Stimulated activated CD4-positive, alpha-beta T cell treated with anti-CD3 and anti-CD28 coated beads, Interleukin-2, amount 100 ng/mL, for 48 hours (primary cell): ENCODE measurements around the gene GARNL3.

Experiments
- DNase-seq, 2 donors: peaks; one replicate each; pipeline ENCODE4 v3.0.0-alpha.2; 2020

GARNL3 gene

DNA sequence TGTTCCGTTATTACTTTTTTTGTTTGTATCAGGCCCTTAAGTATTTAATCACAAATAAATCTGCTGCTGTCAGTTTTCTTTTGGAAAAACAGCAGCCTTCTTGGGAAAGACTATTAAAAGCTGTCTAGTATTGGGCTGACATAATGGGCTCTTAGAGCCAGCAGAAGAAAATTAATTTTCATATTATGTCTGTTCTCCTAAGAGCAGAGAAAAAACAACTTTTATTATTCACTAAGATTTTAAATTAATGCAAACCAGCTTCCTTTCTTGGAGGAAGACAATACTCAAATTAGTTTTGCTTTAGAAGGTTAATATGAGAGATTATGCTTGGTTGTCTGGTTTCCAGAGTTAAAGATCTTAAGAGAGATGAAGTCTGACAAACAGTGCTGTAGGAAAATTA, 30.6 kb upstream of the GARNL3 start:
- DNase-seq, result no peak

- DNase-seq, result no peak
Observed at GRCh38 chr9:127237801-127238200, 26.8 kb upstream of the GARNL3 start.

DNA sequence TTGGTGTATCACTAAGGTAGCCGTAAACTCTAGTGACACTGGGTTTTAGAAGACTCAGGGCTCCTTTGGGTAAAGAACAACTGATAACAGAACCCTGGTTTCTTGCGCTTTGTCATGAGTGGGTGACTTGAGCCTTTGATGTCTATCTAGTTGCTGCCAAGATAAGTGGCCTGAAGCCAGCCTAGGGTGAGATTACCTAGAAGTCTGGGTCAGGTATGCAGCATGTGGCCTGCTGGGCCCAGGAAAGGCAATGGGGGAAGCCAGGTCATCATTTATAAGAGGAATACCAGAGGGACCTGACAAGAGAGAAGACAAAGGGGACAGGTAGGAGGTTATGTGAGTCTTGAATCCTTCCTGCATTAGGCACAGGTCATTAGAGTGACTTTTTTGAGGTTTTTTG, 23.2 kb upstream of the GARNL3 start:
- DNase-seq, result no peak

GRCh38 chr9:127244609-127245601, 19.7 kb upstream of the GARNL3 start:
- DNase-seq, result peak; percentile 93 to 94

DNA sequence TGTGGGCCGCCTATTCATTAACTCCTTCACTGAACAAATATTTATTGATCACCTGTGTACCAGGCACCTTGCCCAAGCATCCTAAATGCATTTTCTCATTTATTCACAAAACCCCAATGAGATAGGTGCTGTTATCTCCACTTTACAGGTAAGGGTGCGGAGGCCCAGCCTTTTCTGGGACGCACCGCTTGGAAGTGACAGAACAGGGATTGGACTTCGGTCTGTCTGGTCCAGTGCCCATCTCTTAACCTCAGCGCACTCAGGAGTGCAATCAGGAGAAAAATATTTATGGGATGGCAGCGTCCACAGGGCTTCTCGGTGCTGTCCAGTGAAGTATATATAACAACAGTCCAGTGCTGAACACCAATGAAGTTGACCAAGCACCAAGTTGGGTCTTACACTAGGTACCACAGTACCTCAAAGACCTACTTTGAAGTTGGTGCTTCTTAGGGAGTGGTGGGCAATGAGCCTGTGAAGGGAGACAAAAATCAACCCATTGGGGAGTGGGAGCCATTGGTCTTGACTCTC, 18.9 kb upstream of the GARNL3 start:
- DNase-seq, result no peak

DNA sequence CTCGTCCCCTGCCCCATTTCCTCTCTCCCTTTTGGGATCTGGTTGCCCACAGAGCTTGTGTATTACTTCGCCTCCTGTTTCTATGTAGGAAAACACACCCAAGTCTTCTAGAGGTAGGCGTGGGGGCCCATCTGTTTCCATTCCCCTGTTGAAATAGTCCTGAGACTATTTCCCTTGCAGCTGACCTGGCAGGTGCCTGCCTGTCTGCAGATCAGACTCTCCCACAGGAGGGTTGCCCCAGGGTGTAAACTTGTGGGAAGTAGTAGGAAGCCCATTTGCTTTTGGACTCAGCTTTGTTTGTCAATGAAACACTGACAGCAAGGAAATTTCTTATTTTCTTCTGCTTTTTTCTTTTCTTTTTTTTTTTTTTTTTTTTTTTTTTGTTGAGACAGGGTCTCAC, 16.3 kb upstream of the GARNL3 start:
- no peak for DNase-seq

DNA sequence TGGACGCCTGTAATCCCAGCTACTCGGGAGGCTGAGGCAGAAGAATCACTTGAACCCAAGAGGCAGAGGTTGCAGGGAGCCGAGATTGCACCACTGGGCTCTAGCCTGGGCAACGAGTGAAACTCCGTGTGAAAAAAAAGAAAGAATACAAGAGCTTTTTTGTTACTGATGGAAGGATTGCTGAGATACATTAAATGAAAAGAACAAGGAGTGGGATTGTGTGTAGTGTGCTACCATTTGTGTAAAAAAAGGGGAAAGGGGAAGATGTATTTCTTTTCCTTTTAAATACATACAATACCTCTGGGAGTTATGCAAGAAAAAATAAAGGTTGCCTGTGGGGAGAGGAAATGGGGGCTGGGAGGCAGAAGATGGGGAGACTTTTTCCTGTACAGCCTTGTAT, 14.7 kb upstream of the GARNL3 start:
- DNase-seq, result no peak

- DNase-seq, result no peak
Observed at GRCh38 chr9:127250896-127251391, 13.6 kb upstream of the GARNL3 start.

DNA sequence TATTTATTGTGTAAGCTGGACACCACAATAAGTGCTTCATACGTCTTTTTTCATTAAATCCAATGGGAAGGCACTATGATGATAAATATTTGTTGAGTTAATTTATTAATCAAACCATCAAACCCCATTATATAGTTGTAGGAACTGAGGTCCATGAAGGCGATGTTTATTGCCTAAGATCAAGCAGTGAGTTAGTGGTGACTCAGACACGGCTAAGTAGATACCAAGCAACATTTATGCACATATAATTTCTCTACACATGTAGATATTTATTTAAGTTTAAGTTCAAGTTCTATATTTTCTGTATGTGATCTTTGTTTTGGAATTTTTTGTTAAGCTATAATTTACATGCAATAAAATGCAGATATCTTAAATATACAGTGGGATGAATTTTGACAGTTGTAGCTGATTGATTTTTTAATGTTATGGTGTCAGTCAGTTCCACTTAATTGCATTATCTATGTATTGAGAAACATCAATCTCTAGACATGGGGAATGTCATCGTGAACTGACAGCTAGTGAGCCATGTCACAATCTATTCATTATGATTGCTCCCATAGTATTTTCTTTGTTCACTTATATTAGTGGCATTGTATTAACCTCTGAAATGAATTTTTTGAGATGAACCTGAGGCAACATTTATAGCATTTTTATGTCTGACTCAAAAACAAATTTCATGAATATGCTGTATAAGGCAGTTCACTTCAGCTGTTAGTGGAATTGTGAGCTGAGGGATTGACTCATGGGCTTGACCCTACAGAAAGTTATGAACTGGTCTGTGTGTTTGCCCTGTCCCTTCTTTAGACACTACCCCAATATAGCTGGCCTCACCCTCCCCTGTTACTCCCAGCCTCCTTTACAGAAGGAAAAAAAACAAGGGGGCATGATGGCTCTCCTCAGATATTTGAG, 11.9 kb upstream of the GARNL3 start:
- DNase-seq, result no peak

DNA sequence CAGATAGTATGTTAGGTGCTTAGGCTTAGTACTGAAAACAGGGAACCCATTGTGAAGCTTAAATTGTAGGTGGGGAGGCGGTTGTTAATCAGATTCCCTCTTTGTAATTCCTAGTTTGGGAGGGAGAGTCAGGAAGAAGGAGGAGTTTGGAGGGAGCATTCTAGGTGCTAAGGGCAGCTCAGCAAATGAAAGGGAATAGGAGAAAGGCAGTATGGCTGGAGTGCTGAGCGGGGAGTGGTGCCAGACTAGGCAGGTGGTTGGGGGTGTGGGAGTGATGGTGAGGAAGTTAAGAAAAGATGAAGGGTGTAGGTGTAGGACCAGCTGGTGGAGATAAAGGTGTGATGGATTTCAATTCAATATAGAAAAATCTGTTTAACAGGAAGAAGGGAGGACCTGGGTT, 11.1 kb upstream of the GARNL3 start:
- DNase-seq, result no peak

- DNase-seq, result no peak
Observed at GRCh38 chr9:127255692-127256091, 8.9 kb upstream of the GARNL3 start.

- no peak for DNase-seq
Observed at GRCh38 chr9:127256324-127256723, 8.2 kb upstream of the GARNL3 start.

GRCh38 chr9:127258606-127259471, 5.7 kb upstream of the GARNL3 start:
- no peak for DNase-seq

DNA sequence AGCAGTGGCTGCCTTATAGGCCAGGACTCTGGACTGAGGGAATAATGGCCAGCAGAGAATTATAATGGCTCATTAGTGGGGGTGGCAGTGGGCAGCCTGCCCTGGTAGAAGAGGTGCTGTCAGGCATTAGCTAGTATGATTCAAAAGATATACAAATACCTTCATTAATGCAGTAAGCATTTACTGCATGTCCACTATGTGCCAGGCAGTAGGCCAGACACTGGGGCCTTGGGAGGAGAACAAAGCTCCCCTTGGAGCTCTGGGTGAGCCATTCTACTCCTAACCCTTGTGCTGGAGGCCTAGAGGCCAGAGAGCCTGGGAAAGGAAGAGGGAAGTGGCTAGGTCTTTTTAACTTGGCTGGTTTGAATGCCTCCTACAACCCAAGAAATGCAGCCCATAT, 2.0 kb upstream of the GARNL3 start:
- no peak for DNase-seq

GRCh38 chr9:127263237-127263636, 1.3 kb upstream of the GARNL3 start:
- no peak for DNase-seq

- no peak for DNase-seq
Observed at GRCh38 chr9:127263664-127264063, 910 bp upstream of the GARNL3 start.

DNA sequence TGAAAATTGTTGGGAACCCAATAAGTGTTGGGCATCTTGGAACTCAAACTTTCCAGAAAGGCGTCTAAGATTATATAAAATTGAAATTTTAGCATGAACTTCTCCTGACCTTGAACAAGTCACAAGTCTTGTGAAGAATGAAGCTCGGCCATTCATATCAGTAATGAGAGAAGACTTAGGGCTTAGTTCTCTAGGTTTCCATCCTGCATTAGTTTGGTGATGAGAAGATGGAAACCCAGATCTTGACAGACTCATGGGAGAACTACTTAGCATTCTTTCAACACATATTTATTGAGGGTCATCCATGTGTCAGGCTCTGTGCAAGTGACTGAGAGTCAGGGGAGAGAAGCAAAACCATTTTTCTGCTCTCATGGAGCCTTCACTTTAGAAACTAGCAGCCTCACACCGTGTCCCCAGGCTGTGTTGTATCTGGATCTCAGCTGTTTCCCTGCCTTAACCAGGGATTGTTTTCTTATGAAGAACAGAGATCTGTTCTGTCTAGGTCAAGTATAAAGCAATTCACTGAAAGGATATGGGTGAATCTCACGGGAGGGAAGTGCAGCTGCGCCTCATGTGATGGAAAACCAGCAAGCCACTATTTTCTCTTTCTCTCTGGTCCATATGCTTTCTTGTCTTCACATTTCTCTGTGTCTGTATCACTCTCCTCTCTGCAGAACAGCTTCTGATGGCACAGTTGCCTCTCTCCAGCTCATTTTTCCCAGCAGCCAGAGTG, 3.4 kb downstream of the GARNL3 start:
- DNase-seq, result no peak

DNA sequence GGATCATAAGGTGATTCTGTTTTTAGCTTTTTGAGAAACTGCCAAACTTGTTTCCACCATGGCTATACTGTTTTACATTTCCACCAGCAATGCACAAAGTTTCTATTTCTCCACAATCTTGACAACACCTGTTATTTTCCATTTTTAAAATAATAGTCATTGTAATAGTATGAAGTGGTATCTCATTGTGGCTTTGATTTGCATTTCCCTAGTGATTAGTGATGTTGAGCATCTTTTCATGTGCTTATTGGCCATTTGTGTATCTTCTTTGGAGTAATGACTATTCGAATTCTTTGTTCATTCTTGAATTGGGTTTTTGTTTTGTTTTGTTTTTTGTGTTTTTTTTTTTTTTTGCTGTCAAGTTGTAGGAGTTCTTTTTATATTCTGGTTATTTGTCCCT, 4.9 kb downstream of the GARNL3 start:
- no peak for DNase-seq

DNA sequence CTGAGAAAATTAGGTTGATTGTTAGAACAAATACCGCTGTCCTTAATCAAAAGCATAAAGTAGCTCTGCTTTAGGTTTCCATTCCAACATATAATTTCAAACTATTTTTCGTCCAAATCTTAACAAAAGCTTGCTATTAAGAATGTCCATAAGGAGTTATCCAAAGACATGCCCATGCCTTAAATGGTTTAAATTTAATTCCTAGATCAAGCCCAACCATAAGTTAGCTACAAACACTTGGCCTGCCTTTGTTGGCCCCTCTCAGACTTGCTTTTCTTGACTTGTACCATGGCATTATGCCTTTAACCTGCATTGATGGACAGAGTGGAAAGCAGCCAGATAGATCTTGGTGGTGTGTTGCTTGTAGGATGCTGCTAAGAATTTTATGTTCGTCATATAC, 8.8 kb downstream of the GARNL3 start:
- DNase-seq, result no peak

DNA sequence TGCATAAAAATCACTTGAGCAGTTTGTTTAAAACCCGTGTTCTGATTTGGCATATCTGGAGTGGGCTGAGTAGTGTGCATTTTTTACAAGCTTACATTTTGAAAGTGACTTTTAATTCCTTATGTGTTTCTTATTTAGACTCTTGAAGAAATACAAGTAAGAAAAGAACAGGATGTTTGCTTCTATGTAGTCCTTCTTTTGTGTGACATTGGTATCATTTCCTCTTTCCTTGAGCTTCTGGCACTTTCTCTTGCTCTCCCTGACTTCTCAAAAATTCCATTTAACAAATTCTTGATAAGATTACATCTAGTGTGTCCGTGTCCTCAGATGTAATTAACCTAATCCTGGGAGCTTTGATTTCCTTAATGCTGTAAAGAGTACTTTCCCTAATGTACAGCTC, 12.5 kb downstream of the GARNL3 start:
- DNase-seq, result no peak

GRCh38 chr9:127277770-127278169, 13.2 kb downstream of the GARNL3 start:
- no peak for DNase-seq

- DNase-seq, result no peak
Observed at GRCh38 chr9:127278372-127278771, 13.8 kb downstream of the GARNL3 start.
